OCI-LY7 (cell line): ENCODE measurements around the gene HHIPL2. TPM values are rescaled to one million over a fixed set of nuclear protein-coding genes. Genes with fewer than 3 reads are reported as not detected.
"Not testable (repeated sequence)": the region's sequence is repeated elsewhere in the genome, so short reads cannot be mapped to it uniquely, and the experiment has no call there.

Experiments used
- BruUV-seq: library from RNA; stranded (reverse); fragments of 400-500 nt; replicated peaks from 2 replicates; lab custom pipeline; 2021; lab: Mats Ljungman, UMichigan
- CTCF ChIA-PET: fragments of 300-600 bp; sonication (Branson Sonifier 250); formaldehyde crosslinking; loops from one replicate; lab custom pipeline; 2022; ENCODE audit warnings: antibody characterized with exemption; ENCODE audit not compliant: unreplicated experiment; lab: Charles Lee
- POLR2A ChIA-PET: fragments of 300-600 bp; sonication (Branson Sonifier 250); formaldehyde crosslinking; loops from one replicate; lab custom pipeline; 2022; ENCODE audit warnings: antibody characterized with exemption; lab: Charles Lee
- DNase-seq: peaks from one replicate; pipeline ENCODE4 v3.0.0-alpha.2; 2015; ENCODE audit warnings: low spot score
- H2AFZ ChIP-seq: fragments of 200-600 bp; sonication (generic), shearing (Covaris generic); 2 replicates; pipeline ENCODE4 v1.6.1; 2014; ENCODE audit warnings: mild to moderate bottlenecking, antibody characterized with exemption, low read length, moderate library complexity
- H3K27ac ChIP-seq: fragments of 200-600 bp; sonication (generic); 2 replicates; pipeline ENCODE4 v1.5.1; 2014; ENCODE audit warnings: mixed run types, low read depth, mild to moderate bottlenecking, moderate library complexity, low read length, inconsistent platforms; ENCODE audit not compliant: poor library complexity, severe bottlenecking
- H3K36me3 ChIP-seq: fragments of 200-600 bp; sonication (generic); 2 replicates; pipeline ENCODE4 v1.6.1; 2014; ENCODE audit warnings: mild to moderate bottlenecking, antibody characterized with exemption, low read length, moderate library complexity, mixed read lengths; ENCODE audit not compliant: insufficient read depth
- H3K4me1 ChIP-seq: fragments of 200-600 bp; sonication (generic); 2 replicates; pipeline ENCODE4 v1.5.1; 2014; ENCODE audit warnings: mild to moderate bottlenecking, low read length; ENCODE audit not compliant: insufficient read depth, poor library complexity, severe bottlenecking
- H3K4me2 ChIP-seq: fragments of 200-600 bp; sonication (generic); 2 replicates; pipeline ENCODE4 v1.6.1; 2014; ENCODE audit warnings: mild to moderate bottlenecking, low read length
- H3K4me3 ChIP-seq: fragments of 200-600 bp; sonication (generic); 2 replicates; pipeline ENCODE4 v1.5.1; 2014; ENCODE audit warnings: mild to moderate bottlenecking, low read depth, low read length; ENCODE audit not compliant: poor library complexity, severe bottlenecking
- H3K79me2 ChIP-seq: fragments of 200-600 bp; sonication (generic); 2 replicates; pipeline ENCODE4 v1.6.1; 2016; ENCODE audit warnings: low read depth, mild to moderate bottlenecking, low read length, moderate library complexity, mixed read lengths; ENCODE audit not compliant: insufficient read depth
- H3K9me2 ChIP-seq: fragments of 200-600 bp; sonication (generic); 2 replicates; pipeline ENCODE4 v1.6.1; 2016; ENCODE audit warnings: mild to moderate bottlenecking, low read length, mixed read lengths; ENCODE audit not compliant: insufficient read depth
- H3K9me3 ChIP-seq: fragments of 200-600 bp; sonication (generic); 2 replicates; pipeline ENCODE4 v1.6.1; 2014; ENCODE audit warnings: mild to moderate bottlenecking, mixed run types, low read length, mixed read lengths
- H4K20me1 ChIP-seq: fragments of 200-600 bp; sonication (generic); 2 replicates; pipeline ENCODE4 v1.6.1; 2014; ENCODE audit warnings: mild to moderate bottlenecking, antibody characterized with exemption, low read length, moderate library complexity, mixed read lengths; ENCODE audit not compliant: insufficient read depth
- intact Hi-C: fragments of 100-400 bp; cut with micrococcal nuclease; formaldehyde crosslinking; loops from one replicate; pipeline ENCODE4 v1.10.0; 2022; ENCODE audit not compliant: unreplicated experiment
- small RNA-seq: library from RNA; depleted of rRNA; stranded (forward); fragments of <200 nt; gene quantifications from one replicate; pipeline ENCODE3, GENCODE V24; 2014
- total RNA-seq, 2 experiments: library from RNA; depleted of rRNA in 1 of 2; stranded (reverse); fragments of >200 nt in 1 of 2; shearing (Covaris generic) in 1 of 2; gene quantifications; 2 replicates each; pipeline ENCODE4 v1.2.3, GENCODE V29; 2014 to 2022

The HHIPL2 gene
- total RNA-seq, 2 experiments from 2014 or later, result 0.92 TPM; not detected in 1

DNA sequence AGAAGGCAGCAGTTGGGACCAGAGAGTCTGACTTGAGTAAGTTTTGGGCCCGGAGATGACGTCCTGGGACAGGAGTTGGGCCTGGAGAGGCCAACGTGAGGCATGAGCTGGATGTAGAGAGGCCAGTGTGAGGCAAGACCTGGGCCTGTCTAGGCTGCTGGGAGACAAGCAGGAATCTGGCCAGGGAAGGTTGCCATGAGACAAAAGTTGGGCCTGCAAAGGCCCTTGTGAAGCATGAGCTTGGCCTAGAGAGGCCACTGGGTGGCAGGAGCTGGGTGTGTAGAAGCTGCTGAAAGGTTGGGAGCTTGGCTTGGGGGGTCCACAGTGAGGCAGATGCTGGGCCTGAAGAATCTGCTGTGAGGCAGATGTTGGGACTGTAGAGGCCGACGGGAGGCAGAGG is 71.5 kb downstream of the HHIPL2 start:
- H3K4me2 ChIP-seq, CTCF ChIA-PET, H3K4me1 ChIP-seq, intact Hi-C loops, H3K27ac ChIP-seq, H3K36me3 ChIP-seq, H3K79me2 ChIP-seq, H3K4me3 ChIP-seq, H3K9me3 ChIP-seq, DNase-seq, BruUV-seq, POLR2A ChIA-PET, H2AFZ ChIP-seq, H4K20me1 ChIP-seq, H3K9me2 ChIP-seq: not testable (repeated sequence)

- H3K9me3 ChIP-seq, H3K9me2 ChIP-seq, BruUV-seq, H3K79me2 ChIP-seq, H3K4me3 ChIP-seq, H2AFZ ChIP-seq, H4K20me1 ChIP-seq, POLR2A ChIA-PET, H3K27ac ChIP-seq, H3K36me3 ChIP-seq, DNase-seq, H3K4me2 ChIP-seq, H3K4me1 ChIP-seq, CTCF ChIA-PET, intact Hi-C loops: not testable (repeated sequence)
Measured at GRCh38 chr1:222473717-222474116, 74.2 kb downstream of the HHIPL2 start.

- H3K36me3 ChIP-seq, POLR2A ChIA-PET, H3K27ac ChIP-seq, intact Hi-C loops, H3K79me2 ChIP-seq, BruUV-seq, H3K4me2 ChIP-seq, H3K4me3 ChIP-seq, H3K9me2 ChIP-seq, CTCF ChIA-PET, H2AFZ ChIP-seq, H3K9me3 ChIP-seq, H3K4me1 ChIP-seq, H4K20me1 ChIP-seq, DNase-seq: not testable (repeated sequence)
Measured at GRCh38 chr1:222472776-222473540, 74.9 kb downstream of the HHIPL2 start.

Small RNAs within 50 kb of the gene (small RNA-seq; reads per million reads assigned to genes)
- gene RNU6-791P, result not detected

Other genes starting within 250 kb of the HHIPL2 start
- 10.9 and 13.3 TPM in 2 replicates for gene TAF1A, start 41.8 kb upstream of the HHIPL2 start, total RNA-seq (2014; rRNA removed; shearing (Covaris generic))
- gene TAF1A, start 41.8 kb upstream of the HHIPL2 start, total RNA-seq (2022), result 18.3 and 19.2 TPM in 2 replicates
- 23.5 and 30.7 TPM in 2 replicates for gene MIA3, start 70.0 kb upstream of the HHIPL2 start, total RNA-seq (2014; rRNA removed; shearing (Covaris generic))
- gene MIA3, start 70.0 kb upstream of the HHIPL2 start, total RNA-seq (2022), result 56.5 and 57.1 TPM in 2 replicates
- gene AIDA, start 164.4 kb upstream of the HHIPL2 start, total RNA-seq (2014; rRNA removed; shearing (Covaris generic)), result 6.6 and 9.0 TPM in 2 replicates
- gene AIDA, start 164.4 kb upstream of the HHIPL2 start, total RNA-seq (2022), result 24.0 and 24.1 TPM in 2 replicates
- gene BROX, start 164.5 kb upstream of the HHIPL2 start, total RNA-seq (2014; rRNA removed; shearing (Covaris generic)), result 21.4 and 22.3 TPM in 2 replicates
- gene BROX, start 164.5 kb upstream of the HHIPL2 start, total RNA-seq (2022), result 34.0 and 37.9 TPM in 2 replicates
- gene FAM177B, start 189.1 kb upstream of the HHIPL2 start, total RNA-seq (2014; rRNA removed; shearing (Covaris generic)), result not detected in 2 replicates
- gene FAM177B, start 189.1 kb upstream of the HHIPL2 start, total RNA-seq (2022), result not detected in 2 replicates